WERI-Rb-1 (cell line): Measurements from ENCODE around the gene TNFRSF12A.

Experiments used
- DNase-seq: peaks from one replicate; pipeline ENCODE4 v3.0.0-alpha.2; 2020
- H3K27ac ChIP-seq: fragments of 250-450 bp; sonication (Bioruptor Pico); 2 replicates; pipeline ENCODE4 v1.5.1; 2020; ENCODE audit warnings: mild to moderate bottlenecking, moderate library complexity
- H3K27me3 ChIP-seq: fragments of 250-450 bp; sonication (Bioruptor Pico); 2 replicates; pipeline ENCODE4 v1.5.1; 2021; ENCODE audit warnings: mild to moderate bottlenecking, low read depth, moderate library complexity; ENCODE audit not compliant: insufficient read depth, severe bottlenecking
- H3K36me3 ChIP-seq: fragments of 250-450 bp; sonication (Bioruptor Pico); 2 replicates; pipeline ENCODE4 v1.5.1; 2020; ENCODE audit warnings: mild to moderate bottlenecking, moderate library complexity
- H3K4me3 ChIP-seq: 2 replicates; pipeline ENCODE4 v1.5.1; 2011; ENCODE audit warnings: low read depth, mild to moderate bottlenecking, control low read depth, low read length
- H3K9me3 ChIP-seq: fragments of 250-450 bp; sonication (Bioruptor Pico); 2 replicates; pipeline ENCODE4 v1.5.1; 2021; ENCODE audit warnings: mild to moderate bottlenecking, moderate library complexity; ENCODE audit not compliant: severe bottlenecking
- TF ChIP-seq, protein P1 (sequence below): IDR thresholded peaks from 2 replicates; pipeline ENCODE4 v1.5.1; 2011; ENCODE audit warnings: low read depth, mild to moderate bottlenecking, control low read depth, inconsistent platforms, low read length

The TNFRSF12A gene

DNA sequence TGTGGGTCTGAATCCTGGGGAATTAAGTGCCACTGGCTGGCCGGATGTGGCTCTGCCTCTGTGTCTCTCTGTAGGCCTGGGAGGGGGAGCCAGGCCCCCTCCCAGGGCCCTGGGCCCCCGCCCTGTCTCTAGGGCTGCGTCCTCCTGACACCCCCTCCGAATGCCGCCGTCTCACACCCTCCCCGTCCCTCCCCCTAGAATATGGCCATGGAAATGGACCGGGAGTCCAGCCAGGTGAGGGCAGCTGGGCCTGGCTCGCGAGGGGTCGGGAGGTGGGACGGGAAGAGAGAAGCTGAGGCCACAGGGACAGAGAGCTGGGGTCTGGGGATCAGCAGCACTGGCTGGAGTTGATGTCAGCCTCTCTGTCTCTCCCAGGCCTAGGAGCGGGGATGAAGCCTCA is 23.9 kb upstream of the TNFRSF12A start:
- Histone ChIP-seq H3K36me3 (no peaks in the 10 kb centered on the region), H3K27ac (no peak overlapping the region), H3K27me3 (no peaks in the 10 kb centered on the region), H3K9me3 (no peaks in the 10 kb centered on the region), H3K4me3 (no peak overlapping the region)
- DNase-seq = no peak
- TF ChIP-seq, protein P1, sequence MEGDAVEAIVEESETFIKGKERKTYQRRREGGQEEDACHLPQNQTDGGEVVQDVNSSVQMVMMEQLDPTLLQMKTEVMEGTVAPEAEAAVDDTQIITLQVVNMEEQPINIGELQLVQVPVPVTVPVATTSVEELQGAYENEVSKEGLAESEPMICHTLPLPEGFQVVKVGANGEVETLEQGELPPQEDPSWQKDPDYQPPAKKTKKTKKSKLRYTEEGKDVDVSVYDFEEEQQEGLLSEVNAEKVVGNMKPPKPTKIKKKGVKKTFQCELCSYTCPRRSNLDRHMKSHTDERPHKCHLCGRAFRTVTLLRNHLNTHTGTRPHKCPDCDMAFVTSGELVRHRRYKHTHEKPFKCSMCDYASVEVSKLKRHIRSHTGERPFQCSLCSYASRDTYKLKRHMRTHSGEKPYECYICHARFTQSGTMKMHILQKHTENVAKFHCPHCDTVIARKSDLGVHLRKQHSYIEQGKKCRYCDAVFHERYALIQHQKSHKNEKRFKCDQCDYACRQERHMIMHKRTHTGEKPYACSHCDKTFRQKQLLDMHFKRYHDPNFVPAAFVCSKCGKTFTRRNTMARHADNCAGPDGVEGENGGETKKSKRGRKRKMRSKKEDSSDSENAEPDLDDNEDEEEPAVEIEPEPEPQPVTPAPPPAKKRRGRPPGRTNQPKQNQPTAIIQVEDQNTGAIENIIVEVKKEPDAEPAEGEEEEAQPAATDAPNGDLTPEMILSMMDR = no peak

DNA sequence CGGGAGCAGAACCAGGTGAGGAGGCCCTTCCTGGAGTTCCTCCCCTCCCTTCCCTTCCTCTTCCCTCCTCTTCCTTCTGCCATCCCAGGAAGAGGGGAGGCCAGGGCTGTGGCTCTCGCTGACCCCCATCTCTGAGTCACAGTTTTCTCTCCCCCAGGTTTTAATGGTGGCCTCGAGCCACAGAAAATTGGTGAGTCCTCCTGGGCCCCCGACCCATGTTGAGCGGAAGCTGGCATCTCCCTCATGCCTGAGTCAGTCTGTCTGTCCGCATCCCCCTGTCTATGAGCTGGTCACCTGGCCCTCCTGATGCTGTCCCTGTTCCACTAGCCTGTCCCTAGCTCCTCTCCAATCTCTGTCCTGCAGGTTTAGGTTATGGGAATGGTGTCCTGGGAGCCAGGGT is 20.2 kb upstream of the TNFRSF12A start:
- no peak for DNase-seq
- Histone ChIP-seq H3K9me3 (no peaks in the 10 kb centered on the region), H3K27ac (no peak overlapping the region), H3K27me3 (no peaks in the 10 kb centered on the region), H3K4me3 (no peak overlapping the region), H3K36me3 (no peaks in the 10 kb centered on the region)
- TF ChIP-seq, protein P1 = no peak

DNA sequence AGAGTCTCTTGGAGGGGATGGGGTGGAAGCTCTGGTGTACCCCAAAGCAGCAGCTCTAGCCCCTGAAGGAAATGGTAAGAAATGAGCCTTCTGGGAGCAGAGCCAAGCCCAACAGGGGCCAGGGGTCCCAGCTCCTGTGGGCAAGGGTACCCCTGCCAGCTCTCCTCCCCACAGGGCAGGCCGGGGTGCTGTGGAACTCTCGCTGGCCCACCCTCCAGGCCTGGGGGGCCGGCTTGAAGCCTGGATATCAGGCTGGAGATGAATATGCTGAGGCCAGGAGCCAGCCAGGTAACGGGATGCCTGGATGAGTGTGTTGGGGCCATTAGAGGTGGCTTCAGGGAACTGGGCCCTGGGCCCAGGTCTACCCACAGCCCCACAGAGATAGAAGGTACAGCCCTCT is 19.6 kb upstream of the TNFRSF12A start:
- TF ChIP-seq, protein P1 = no peak
- H3K27me3 ChIP-seq = no peaks in the 10 kb centered on the region
- DNase-seq = no peak
- no peaks in the 10 kb centered on the region for H3K36me3 ChIP-seq
- H3K27ac ChIP-seq = no peak overlapping the region
- H3K4me3 ChIP-seq = no peak overlapping the region
- no peaks in the 10 kb centered on the region for H3K9me3 ChIP-seq

DNA sequence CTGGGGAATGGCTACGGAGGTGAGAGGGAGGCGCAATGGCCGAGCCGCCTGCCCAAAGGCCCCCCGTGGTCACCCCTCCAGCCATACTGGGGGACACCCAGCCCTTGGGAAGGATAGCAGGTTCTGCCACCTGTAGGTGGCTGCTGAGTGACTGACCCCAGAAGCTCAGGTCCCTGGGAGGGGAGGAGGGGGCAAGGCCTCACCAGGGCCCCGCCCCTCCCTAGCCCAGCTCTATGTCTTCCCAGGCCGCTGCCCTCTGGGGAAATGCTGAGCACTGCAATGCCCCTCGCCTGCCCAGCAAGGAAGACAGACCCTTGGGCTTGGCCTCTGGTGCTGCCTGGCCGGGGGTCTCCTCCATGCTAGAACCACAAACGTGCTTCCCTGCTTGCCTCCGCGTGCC is 18.9 kb upstream of the TNFRSF12A start:
- Histone ChIP-seq H3K27ac (no peak overlapping the region), H3K36me3 (no peaks in the 10 kb centered on the region), H3K27me3 (no peaks in the 10 kb centered on the region), H3K4me3 (no peak overlapping the region), H3K9me3 (no peaks in the 10 kb centered on the region)
- TF ChIP-seq, protein P1 = 0 out of 2 replicates have a peak, but pooled peaks have one; percentile 15
- DNase-seq = peak; percentile 42

DNA sequence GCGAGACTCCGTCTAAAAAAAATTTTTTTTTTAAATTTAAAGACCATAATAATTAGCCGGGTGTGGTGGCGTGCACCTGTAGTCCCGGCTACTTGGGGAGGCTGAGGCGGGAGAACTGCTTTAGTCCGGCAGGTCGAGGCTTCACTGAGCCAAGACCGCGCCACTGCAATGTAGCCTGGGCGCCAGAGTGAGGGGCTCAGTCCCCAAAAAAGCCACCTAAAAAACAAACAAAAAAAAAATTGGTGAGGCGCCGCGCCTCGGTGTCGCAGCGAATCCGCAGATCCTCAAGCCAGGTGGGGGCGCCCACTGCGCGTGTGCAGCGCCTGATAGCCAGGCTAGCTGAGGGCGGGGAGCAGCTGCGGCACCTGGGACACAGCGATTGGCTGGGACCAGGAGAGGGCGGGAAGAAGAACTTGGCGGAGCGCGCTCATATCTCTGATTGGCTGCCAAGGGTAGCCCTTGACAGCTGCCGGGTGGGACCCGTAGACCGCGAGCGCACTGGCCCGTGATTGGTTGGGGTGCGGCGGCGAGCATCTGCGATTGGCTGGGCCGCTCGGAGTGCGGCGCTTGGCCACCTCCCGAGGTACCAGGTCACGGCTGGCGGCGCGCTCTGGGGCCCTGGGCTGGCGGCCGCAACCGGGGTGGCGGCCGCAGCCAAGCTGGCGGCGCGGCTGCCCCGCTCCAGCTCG is 16.4 kb upstream of the TNFRSF12A start:
- TF ChIP-seq, protein P1 = peak; percentile 61
- DNase-seq = peak; percentile 99
- no peaks in the 10 kb centered on the region; the same call in 1 of the 2 replicates for H3K36me3 ChIP-seq
- H3K27ac ChIP-seq = no peak overlapping the region
- H3K9me3 ChIP-seq = no peaks in the 10 kb centered on the region
- H3K27me3 ChIP-seq = no peaks in the 10 kb centered on the region
- no peak overlapping the region for H3K4me3 ChIP-seq

DNA sequence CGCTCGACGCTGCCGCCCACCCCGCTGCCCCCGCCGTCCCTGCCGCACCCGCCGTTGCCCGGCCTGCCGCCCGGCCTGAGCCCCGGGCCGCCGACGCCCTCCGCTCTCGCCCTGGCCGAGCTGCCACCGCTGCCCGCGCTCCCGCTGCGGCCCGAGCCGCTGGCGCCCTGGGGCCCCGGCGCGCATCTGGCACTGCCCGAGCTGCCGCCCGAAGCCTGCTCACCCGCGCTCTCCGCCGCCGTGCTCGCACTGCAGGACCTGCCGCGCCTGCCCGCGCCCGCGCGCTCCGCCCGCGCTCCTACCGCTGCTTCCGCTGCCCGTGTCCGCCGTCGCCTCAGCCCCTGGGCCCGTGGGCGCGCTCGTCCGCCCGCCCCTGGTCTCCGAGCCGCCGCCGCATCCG is 15.8 kb upstream of the TNFRSF12A start:
- Histone ChIP-seq H3K9me3 (no peaks in the 10 kb centered on the region), H3K27me3 (no peaks in the 10 kb centered on the region), H3K4me3 (no peak overlapping the region), H3K27ac (no peak overlapping the region), H3K36me3 (no peaks in the 10 kb centered on the region; the same call in 1 of the 2 replicates)
- no peak for DNase-seq
- TF ChIP-seq, protein P1 = no peak
